SK-N-SH (cell line): ENCODE measurements around the gene WDFY2. TPM values are rescaled to one million over a fixed set of nuclear protein-coding genes. Genes with fewer than 3 reads are reported as not detected.

ENCODE experiments used
- CTCF ChIA-PET: fragments of 300-600, 350-600 bp; formaldehyde crosslinking; extraction: SDS; loops from one replicate; lab custom pipeline; 2021; lab: Yijun Ruan, JAX
- POLR2A ChIA-PET: fragments of 350-600 bp; sonication (Branson Sonifier 250); formaldehyde crosslinking; extraction: SDS; loops from one replicate; lab custom pipeline; 2020; ENCODE audit warnings: antibody characterized with exemption, inconsistent platforms; lab: Yijun Ruan, JAX
- DNase-seq: peaks from one replicate; pipeline ENCODE4 v3.0.0; 2012
- H2AFZ ChIP-seq: fragments of 200-600 bp; sonication (generic); 2 replicates; pipeline ENCODE4 v1.8.1; 2016; ENCODE audit warnings: antibody characterized with exemption, mild to moderate bottlenecking, low read depth
- H3F3A ChIP-seq: fragments of 200-600 bp; sonication (generic); replicated peaks from 2 replicates; pipeline ENCODE3; 2016; ENCODE audit warnings: antibody characterized with exemption, mild to moderate bottlenecking; ENCODE audit not compliant: insufficient read depth
- H3K27ac ChIP-seq, 2 experiments: fragments of 200-500 bp in 1 of 2; fragments of 200-600 bp in 1 of 2; sonication (Bioruptor generic) in 1 of 2; sonication (generic), shearing (Covaris generic) in 1 of 2; 2 replicates each; pipeline versions ENCODE4 v1.5.1 to v1.6.1; 2014 to 2016; ENCODE audit warnings: low read depth in 2 of 2, inconsistent platforms in 1 of 2, low read length in 1 of 2, mild to moderate bottlenecking in 1 of 2, mixed read lengths in 1 of 2
- H3K27me3 ChIP-seq: fragments of 200-600 bp; sonication (generic), shearing (Covaris generic); 2 replicates; pipeline ENCODE4 v1.6.1; 2016; ENCODE audit warnings: mixed run types; ENCODE audit not compliant: insufficient read depth
- H3K36me3 ChIP-seq, 2 experiments: fragments of 200-500 bp in 1 of 2; fragments of 200-600 bp in 1 of 2; sonication (Bioruptor generic) in 1 of 2; sonication (generic) in 1 of 2; replicated peaks in 1 of 2; 2 replicates each; pipeline versions ENCODE3 to v1.5.1; 2014 to 2016; ENCODE audit warnings: low read length in 1 of 2, mild to moderate bottlenecking in 1 of 2; ENCODE audit not compliant: insufficient read depth in 2 of 2, control insufficient read depth in 1 of 2
- H3K4me1 ChIP-seq, 2 experiments: fragments of 200-500 bp in 1 of 2; fragments of 200-600 bp in 1 of 2; sonication (Bioruptor generic) in 1 of 2; sonication (generic), shearing (Covaris generic) in 1 of 2; 2 replicates each; pipeline versions ENCODE4 v1.5.1 to v1.6.1; 2014 to 2016; ENCODE audit warnings: low read depth in 1 of 2, low read length in 1 of 2, mixed run types in 1 of 2; ENCODE audit not compliant: insufficient read depth in 2 of 2, control insufficient read depth in 1 of 2
- H3K4me2 ChIP-seq: fragments of 200-600 bp; sonication (generic), shearing (Covaris generic); 2 replicates; pipeline ENCODE4 v1.6.1; 2017; ENCODE audit warnings: mixed run types
- H3K4me3 ChIP-seq, 2 experiments: fragments of 200-500 bp in 1 of 2; fragments of 200-600 bp in 1 of 2; sonication (Bioruptor generic) in 1 of 2; sonication (generic), shearing (Covaris generic) in 1 of 2; 2 replicates each; pipeline versions ENCODE4 v1.5.1 to v1.8.1; 2014 to 2016; ENCODE audit warnings: low read depth in 2 of 2, inconsistent platforms in 1 of 2, low read length in 1 of 2, mild to moderate bottlenecking in 1 of 2, mixed read lengths in 1 of 2, moderate library complexity in 1 of 2
- H3K79me2 ChIP-seq: fragments of 200-600 bp; sonication (generic); 2 replicates; pipeline ENCODE4 v1.8.1; 2017; ENCODE audit warnings: mild to moderate bottlenecking; ENCODE audit not compliant: insufficient read depth
- H3K9ac ChIP-seq: fragments of 200-600 bp; sonication (generic); 2 replicates; pipeline ENCODE4 v1.6.1; 2017; ENCODE audit warnings: mixed run types
- H3K9me2 ChIP-seq: fragments of 200-600 bp; sonication (generic); 2 replicates; pipeline ENCODE4 v1.6.1; 2017; ENCODE audit warnings: mixed run types
- H3K9me3 ChIP-seq: fragments of 200-600 bp; sonication (generic); 2 replicates; pipeline ENCODE4 v1.6.1; 2017; ENCODE audit warnings: mixed run types, mild to moderate bottlenecking, moderate library complexity
- H4K20me1 ChIP-seq: fragments of 200-600 bp; sonication (generic); 2 replicates; pipeline ENCODE4 v1.6.1; 2017; ENCODE audit warnings: mild to moderate bottlenecking, mixed run types; ENCODE audit not compliant: insufficient read depth
- EZH2phosphoT487 ChIP-seq: fragments of 200-600 bp; sonication (generic); IDR thresholded peaks from 2 replicates; pipeline ENCODE4 v1.6.1; 2017; ENCODE audit warnings: low read depth, mixed run types, mild to moderate bottlenecking, antibody characterized with exemption, moderate library complexity, borderline replicate concordance
- FOXM1 ChIP-seq: IDR thresholded peaks from 2 replicates; pipeline ENCODE4 v1.4.0; 2012; ENCODE audit warnings: low read depth, mild to moderate bottlenecking
- GATA2 ChIP-seq: sonication (generic); formaldehyde crosslinking; IDR thresholded peaks from 2 replicates; pipeline ENCODE4 v1.5.0; 2020; ENCODE audit warnings: mild to moderate bottlenecking, missing genetic modification reagents
- JUND ChIP-seq: IDR thresholded peaks from 2 replicates; pipeline ENCODE4 v1.4.0; 2012
- MEF2A ChIP-seq: IDR thresholded peaks from 2 replicates; pipeline ENCODE4 v1.4.0; 2012; ENCODE audit warnings: low read depth, borderline replicate concordance
- MXI1 ChIP-seq: IDR thresholded peaks from 2 replicates; pipeline ENCODE4 v1.6.1; 2012; ENCODE audit warnings: mild to moderate bottlenecking, low read depth, low read length, improper control_type of control experiment
- NFIC ChIP-seq: IDR thresholded peaks from 2 replicates; pipeline ENCODE4 v1.4.0; 2012; ENCODE audit warnings: borderline replicate concordance
- RAD21 ChIP-seq: IDR thresholded peaks from 2 replicates; pipeline ENCODE4 v1.6.1; 2012; ENCODE audit warnings: mild to moderate bottlenecking, low read length
- SIN3A ChIP-seq: IDR thresholded peaks from 2 replicates; pipeline ENCODE4 v1.6.1; 2012; ENCODE audit warnings: low read depth, mild to moderate bottlenecking, low read length, moderate library complexity, borderline replicate concordance
- TCF12 ChIP-seq: IDR thresholded peaks from 2 replicates; pipeline ENCODE4 v1.4.0; 2012
- WGBS: methylation state at CpG from one replicate; pipeline ENCODE4 v1.1.6; 2017; ENCODE audit warnings: low lambda C conversion rate; 5-methylcytosine and 5-hydroxymethylcytosine counted together
- polyA plus RNA-seq, 3 experiments: library from polyadenylated mRNA; depleted of rRNA; stranded (reverse); fragments of >200 nt; gene quantifications; 2 replicates each; pipeline ENCODE4 v1.2.3, GENCODE V29; 2012
- TF ChIP-seq, protein P1 (sequence below): IDR thresholded peaks from 2 replicates; pipeline ENCODE4 v1.4.0; 2012; ENCODE audit warnings: low read depth
- TF ChIP-seq, protein P2 (sequence below): fragments of 150-350 bp; IDR thresholded peaks from 2 replicates; pipeline ENCODE4 v1.6.1; 2017; ENCODE audit warnings: antibody characterized with exemption, low read length, low read depth, borderline replicate concordance
- TF ChIP-seq, protein P3 (sequence below): IDR thresholded peaks from 2 replicates; pipeline ENCODE4 v1.4.0; 2012; ENCODE audit warnings: low read depth, borderline replicate concordance
- TF ChIP-seq, protein P4 (sequence below): fragments of 150-350 bp; IDR thresholded peaks from 2 replicates; pipeline ENCODE4 v1.6.1; 2016; ENCODE audit warnings: mild to moderate bottlenecking, low read depth, low read length
- TF ChIP-seq, protein P5 (sequence below): fragments of 200-600 bp; sonication (generic); IDR thresholded peaks from 2 replicates; pipeline ENCODE4 v1.6.1; 2017; ENCODE audit warnings: antibody characterized with exemption, mild to moderate bottlenecking, moderate library complexity

The WDFY2 gene
- polyA plus RNA-seq, 1 of the 3 experiments (the other 2 are of a cell fraction): 4.1 TPM

DNA sequence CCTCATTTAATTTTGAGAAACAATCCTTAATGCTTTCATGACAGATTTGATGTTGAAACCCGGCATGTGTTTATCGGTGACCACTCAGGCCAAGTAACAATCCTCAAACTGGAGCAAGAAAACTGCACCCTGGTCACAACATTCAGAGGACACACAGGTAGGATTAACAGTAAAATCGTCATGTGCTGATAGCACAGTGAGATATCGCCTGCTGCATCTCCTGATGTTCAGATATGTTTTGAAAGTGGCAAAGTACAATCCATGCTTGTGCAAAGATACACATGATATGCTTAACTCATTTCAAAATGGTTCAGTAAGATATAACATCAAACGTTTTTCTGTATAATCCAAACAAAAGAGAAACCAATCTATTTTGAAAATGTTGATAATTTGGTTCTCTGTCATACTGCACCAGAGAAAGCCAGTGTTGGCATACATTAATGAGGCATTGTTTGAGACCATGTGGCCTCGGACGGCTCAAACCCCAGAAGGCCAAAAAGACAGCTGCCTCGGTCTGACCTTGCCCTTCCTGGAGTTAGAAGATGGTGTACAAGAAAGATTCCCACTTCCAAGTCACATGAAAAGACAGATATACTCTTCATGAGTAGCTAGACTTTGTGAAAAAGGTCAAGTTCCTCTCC lies 143.5 kb downstream of the WDFY2 start:
- Histone ChIP-seq H3K9me3 (no peaks in the 10 kb centered on the region), H4K20me1 (no peaks in the 10 kb centered on the region), H3K4me1 (peaks cover 16 to 31% of the 10 kb centered on the region in 2 experiments), H3K4me2 (no peak overlapping the region), H3K9me2 (no peaks in the 10 kb centered on the region), H3F3A (peaks cover 16% of the 10 kb centered on the region), H2AFZ (no peak overlapping the region), H3K27me3 (no peaks in the 10 kb centered on the region), H3K9ac (no peak overlapping the region), H3K27ac (peak overlapping the region in 1 of 2 experiments; percentile 76; a peak in 2 of 4 replicates), H3K79me2 (peaks cover 9% of the 10 kb centered on the region; the same call in 1 of the 2 replicates), H3K36me3 (peaks cover 8 to 18% of the 10 kb centered on the region in 2 experiments), H3K4me3 (no peak overlapping the region)
- ChIA-PET CTCF (no interaction called here), POLR2A (no interaction called here)
- 97% methylated on average over 8 of the region's 8 CpGs for WGBS
- TF ChIP-seq RAD21: no peak
- TF ChIP-seq, protein P1, sequence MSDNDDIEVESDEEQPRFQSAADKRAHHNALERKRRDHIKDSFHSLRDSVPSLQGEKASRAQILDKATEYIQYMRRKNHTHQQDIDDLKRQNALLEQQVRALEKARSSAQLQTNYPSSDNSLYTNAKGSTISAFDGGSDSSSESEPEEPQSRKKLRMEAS: no peak
- no peak for TF ChIP-seq TCF12
- TF ChIP-seq, protein P2, sequence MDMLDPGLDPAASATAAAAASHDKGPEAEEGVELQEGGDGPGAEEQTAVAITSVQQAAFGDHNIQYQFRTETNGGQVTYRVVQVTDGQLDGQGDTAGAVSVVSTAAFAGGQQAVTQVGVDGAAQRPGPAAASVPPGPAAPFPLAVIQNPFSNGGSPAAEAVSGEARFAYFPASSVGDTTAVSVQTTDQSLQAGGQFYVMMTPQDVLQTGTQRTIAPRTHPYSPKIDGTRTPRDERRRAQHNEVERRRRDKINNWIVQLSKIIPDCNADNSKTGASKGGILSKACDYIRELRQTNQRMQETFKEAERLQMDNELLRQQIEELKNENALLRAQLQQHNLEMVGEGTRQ: no peak
- TF ChIP-seq EZH2phosphoT487: no peak
- no peak for TF ChIP-seq GATA2 (CRISPR knock-in tag)
- TF ChIP-seq, protein P3, sequence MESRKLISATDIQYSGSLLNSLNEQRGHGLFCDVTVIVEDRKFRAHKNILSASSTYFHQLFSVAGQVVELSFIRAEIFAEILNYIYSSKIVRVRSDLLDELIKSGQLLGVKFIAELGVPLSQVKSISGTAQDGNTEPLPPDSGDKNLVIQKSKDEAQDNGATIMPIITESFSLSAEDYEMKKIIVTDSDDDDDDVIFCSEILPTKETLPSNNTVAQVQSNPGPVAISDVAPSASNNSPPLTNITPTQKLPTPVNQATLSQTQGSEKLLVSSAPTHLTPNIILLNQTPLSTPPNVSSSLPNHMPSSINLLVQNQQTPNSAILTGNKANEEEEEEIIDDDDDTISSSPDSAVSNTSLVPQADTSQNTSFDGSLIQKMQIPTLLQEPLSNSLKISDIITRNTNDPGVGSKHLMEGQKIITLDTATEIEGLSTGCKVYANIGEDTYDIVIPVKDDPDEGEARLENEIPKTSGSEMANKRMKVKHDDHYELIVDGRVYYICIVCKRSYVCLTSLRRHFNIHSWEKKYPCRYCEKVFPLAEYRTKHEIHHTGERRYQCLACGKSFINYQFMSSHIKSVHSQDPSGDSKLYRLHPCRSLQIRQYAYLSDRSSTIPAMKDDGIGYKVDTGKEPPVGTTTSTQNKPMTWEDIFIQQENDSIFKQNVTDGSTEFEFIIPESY: no peak
- TF ChIP-seq MEF2A: no peak
- TF ChIP-seq NFIC: no peak
- DNase-seq: no peak

DNA sequence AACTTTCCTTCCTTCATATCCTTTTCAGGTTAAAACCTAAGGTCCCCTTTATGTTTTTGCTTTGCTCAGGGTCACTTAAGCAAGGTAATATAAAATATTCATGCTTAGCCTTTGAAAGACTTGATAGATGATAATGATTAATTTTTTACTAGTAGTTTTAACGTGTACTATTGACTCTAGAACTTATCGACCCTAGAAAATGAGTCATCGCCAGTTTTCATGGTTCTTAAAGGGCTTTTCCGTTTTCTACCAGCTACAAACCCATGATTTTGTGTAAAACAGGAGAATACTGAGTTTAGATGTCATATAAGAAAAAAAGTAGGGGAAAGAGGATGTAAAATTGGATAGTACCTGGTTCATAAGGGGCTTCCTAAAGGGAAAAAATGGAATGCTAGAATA lies 144.0 kb downstream of the WDFY2 start:
- peaks cover 16% of the 10 kb centered on the region for H3F3A ChIP-seq
- H3K27me3 ChIP-seq: no peaks in the 10 kb centered on the region
- no peak overlapping the region for H3K9ac ChIP-seq
- H3K9me3 ChIP-seq: no peaks in the 10 kb centered on the region
- DNase-seq: no peak
- H4K20me1 ChIP-seq: no peaks in the 10 kb centered on the region
- H2AFZ ChIP-seq: no peak overlapping the region
- H3K36me3 ChIP-seq: peaks cover 8 to 13% of the 10 kb centered on the region in 2 experiments
- 74% methylated on average over 4 of the region's 4 CpGs for WGBS
- peaks cover 9% of the 10 kb centered on the region; the same call in 1 of the 2 replicates for H3K79me2 ChIP-seq
- TF ChIP-seq GATA2 (CRISPR knock-in tag): no peak
- TF ChIP-seq SIN3A: no peak
- TF ChIP-seq, protein P4, sequence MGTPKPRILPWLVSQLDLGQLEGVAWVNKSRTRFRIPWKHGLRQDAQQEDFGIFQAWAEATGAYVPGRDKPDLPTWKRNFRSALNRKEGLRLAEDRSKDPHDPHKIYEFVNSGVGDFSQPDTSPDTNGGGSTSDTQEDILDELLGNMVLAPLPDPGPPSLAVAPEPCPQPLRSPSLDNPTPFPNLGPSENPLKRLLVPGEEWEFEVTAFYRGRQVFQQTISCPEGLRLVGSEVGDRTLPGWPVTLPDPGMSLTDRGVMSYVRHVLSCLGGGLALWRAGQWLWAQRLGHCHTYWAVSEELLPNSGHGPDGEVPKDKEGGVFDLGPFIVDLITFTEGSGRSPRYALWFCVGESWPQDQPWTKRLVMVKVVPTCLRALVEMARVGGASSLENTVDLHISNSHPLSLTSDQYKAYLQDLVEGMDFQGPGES: no peak
- TF ChIP-seq, protein P5, sequence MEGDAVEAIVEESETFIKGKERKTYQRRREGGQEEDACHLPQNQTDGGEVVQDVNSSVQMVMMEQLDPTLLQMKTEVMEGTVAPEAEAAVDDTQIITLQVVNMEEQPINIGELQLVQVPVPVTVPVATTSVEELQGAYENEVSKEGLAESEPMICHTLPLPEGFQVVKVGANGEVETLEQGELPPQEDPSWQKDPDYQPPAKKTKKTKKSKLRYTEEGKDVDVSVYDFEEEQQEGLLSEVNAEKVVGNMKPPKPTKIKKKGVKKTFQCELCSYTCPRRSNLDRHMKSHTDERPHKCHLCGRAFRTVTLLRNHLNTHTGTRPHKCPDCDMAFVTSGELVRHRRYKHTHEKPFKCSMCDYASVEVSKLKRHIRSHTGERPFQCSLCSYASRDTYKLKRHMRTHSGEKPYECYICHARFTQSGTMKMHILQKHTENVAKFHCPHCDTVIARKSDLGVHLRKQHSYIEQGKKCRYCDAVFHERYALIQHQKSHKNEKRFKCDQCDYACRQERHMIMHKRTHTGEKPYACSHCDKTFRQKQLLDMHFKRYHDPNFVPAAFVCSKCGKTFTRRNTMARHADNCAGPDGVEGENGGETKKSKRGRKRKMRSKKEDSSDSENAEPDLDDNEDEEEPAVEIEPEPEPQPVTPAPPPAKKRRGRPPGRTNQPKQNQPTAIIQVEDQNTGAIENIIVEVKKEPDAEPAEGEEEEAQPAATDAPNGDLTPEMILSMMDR: no peak
- no peak for TF ChIP-seq JUND
- no peak for TF ChIP-seq FOXM1
- TF ChIP-seq MXI1: no peak
- TF ChIP-seq, all 33 proteins: peak for 0
- Histone ChIP-seq H3K4me1 (peaks cover 16 to 33% of the 10 kb centered on the region in 2 experiments), H3K4me2 (no peak overlapping the region), H3K4me3 (no peak overlapping the region), H3K9me2 (no peaks in the 10 kb centered on the region), H3K27ac (peak overlapping the region in 1 of 2 experiments; percentile 91; a peak in 1 of 4 replicates)
- POLR2A ChIA-PET: no interaction called here
- CTCF ChIA-PET: interaction anchor here (1.6 kb wide), 1 partner anchor 69 kb away, joined by 4 read pairs; no protein-coding TSS in a partner anchor
